GM19193 (cell line): Measurements from ENCODE around the gene MEI1.

Source experiments
- POLR2A ChIP-seq: IDR thresholded peaks from 4 replicates; pipeline ENCODE4 v1.6.1; 2011; ENCODE audit not compliant: insufficient read depth, insufficient read length; ENCODE audit errors: extremely low read depth

MEI1 gene, protein sequence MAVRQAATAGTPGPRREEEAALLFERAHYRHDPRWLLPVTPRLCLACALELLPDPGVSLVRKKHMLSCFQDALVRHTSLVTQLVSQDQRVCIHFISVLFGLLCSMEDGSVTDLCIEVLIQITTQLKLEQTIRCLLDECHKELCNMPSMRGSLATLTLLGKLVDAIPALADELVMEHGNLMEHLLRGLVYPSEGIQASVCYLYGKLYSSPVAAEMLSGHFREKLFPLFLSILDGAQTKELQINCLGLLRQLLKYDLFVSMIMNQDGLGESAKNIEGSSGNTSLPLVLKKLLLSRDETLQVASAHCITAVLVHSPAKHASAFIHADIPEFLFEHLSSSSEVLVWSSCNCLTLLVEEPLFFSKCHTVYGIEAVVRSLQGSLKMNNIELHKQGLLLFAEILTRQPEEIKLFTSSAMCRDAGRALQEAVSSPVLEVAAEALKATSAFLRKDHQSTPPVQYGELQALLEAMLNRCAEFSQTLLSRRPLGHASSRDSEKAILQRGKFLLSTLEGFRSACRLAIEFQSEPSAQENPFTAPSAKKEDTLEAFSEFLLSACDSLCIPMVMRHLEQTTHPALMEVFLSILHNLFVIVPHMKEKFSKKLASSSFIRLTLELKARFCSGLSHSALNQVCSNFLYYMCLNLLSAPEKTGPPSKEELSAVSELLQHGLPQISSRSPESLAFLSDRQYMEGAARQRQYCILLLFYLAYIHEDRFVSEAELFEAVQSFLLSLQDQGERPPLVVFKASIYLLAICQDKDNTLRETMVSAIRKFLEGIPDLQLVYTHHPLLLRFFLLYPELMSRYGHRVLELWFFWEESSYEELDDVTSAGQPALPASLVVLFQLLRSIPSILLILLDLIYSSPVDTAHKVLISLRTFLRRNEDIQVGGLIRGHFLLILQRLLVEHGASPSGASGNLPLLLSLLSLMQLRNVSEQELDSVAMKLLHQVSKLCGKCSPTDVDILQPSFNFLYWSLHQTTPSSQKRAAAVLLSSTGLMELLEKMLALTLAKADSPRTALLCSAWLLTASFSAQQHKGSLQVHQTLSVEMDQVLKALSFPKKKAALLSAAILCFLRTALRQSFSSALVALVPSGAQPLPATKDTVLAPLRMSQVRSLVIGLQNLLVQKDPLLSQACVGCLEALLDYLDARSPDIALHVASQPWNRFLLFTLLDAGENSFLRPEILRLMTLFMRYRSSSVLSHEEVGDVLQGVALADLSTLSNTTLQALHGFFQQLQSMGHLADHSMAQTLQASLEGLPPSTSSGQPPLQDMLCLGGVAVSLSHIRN

DNA sequence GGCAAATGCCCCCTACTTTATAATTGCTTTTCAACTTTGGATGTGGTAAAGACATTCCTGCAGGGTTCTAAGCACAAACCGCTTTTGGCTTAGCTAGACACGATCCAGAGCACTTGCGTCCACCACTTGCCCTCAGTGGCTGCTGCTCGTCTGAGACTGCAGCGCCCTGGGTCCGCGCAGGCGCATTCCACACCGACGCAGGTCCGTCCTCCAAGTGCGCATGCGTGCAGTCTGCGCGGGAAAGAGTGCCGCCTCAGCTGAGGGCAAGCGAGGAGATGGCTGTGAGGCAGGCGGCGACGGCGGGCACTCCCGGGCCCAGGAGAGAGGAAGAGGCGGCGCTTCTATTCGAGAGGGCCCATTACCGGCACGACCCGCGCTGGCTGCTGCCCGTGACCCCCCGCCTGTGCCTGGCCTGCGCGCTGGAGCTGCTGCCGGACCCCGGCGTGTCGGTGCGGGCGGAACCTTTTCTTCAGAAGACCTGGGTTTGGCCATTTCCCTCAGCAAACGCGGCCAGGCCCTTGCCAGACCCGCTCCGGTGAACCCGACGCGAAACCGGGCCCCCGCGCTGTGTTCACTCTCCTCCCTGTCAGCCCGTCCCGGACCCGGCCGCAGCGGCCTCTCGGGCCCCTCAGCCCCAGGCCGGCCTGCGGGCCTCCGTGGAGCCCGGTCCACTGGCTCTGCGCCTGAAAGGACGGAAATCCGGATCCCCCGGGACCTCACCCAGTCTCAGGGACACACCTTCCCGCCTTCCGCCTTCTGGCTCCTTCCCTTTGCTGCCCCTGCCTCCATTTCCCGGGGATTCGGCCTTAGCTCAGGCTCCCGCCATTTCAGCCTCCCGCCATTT, at the start of gene MEI1:
Gene MEI1 (plus strand): TSS at position 240 of the 844 bp plus-strand sequence. CDS start 36 bp downstream, at position 276.
- no peak for TF ChIP-seq POLR2A

DNA sequence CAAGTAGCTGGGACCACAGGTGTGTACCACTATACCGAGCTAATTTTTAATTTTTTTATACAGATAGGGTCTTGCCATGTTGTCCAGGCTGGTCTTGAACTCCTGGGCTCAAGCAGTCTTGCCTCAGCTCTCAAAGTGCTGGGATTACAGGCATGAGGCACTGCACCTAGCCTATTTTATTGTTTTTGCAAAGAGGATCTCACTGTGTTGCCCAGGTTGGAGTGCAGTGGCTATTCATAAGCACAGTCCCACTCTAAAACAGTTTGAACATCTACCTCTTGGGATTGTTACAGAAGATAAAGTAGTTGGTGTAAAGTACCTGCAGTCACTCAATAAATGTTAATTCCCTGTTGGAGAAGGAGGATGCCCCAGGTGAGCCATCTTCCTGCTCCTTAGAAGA, 49.1 kb upstream of the MEI1 start:
- TF ChIP-seq POLR2A = no peak

DNA sequence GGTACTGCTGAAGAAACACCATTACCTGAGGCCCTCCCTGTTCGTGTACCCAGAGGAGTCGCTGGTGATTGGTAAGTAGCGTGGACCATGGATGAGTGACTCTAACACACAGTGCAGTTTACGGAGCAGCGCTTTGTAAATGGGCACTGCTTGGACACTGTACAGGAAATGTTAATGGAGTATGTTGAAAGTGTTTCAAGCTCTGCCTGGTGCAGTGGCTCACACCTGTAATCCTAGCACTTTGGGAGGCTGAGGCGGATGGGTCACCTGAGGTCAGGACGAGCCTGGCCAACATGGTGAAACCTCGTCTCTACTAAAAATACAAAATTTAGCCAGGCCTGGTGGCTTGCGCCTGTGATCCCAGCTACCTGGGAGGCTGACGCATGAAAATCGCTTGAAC, 48.5 kb upstream of the MEI1 start:
- no peak for TF ChIP-seq POLR2A

GRCh38 chr22:41654322-41654721, 45.0 kb upstream of the MEI1 start:
- no peak for TF ChIP-seq POLR2A

DNA sequence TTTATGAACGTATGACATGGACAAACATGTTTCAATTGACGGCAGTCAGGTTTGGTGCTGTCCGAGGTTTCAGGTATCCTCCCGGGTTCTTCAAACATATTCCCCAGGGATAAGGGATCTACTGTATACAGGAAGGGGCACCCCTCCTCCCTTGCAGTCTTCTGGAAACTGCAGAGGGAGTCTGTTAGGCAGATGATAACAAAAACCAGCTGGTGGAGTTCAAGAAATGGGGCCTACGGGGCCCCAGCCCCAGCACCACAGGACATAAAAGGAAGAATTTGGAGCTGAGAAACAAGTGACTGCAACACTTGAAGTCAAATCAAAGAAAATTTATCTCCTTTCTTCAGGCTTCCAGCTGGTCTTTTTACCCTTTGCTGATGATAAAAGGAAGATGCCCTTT, 42.7 kb upstream of the MEI1 start:
- no peak for TF ChIP-seq POLR2A

DNA sequence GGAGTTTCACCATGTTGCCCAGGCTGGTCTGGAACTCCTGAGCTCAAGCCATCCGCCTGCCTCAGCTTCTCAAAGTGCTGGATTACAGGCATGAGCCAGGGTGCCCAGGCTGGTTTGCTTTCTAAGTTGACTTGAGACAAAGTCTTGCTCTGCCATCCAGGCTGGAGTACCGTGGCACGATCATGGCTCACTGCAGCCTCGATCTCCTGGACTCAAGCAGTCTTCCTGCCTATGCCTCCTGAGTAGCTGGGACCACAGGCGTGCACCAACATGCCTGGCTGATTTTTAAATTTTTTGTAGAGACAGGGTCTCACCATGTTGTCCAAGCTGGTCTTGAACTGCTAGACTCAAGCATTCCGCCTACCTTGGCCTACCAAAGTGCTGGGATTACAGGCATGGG, 41.6 kb upstream of the MEI1 start:
- no peak for TF ChIP-seq POLR2A

DNA sequence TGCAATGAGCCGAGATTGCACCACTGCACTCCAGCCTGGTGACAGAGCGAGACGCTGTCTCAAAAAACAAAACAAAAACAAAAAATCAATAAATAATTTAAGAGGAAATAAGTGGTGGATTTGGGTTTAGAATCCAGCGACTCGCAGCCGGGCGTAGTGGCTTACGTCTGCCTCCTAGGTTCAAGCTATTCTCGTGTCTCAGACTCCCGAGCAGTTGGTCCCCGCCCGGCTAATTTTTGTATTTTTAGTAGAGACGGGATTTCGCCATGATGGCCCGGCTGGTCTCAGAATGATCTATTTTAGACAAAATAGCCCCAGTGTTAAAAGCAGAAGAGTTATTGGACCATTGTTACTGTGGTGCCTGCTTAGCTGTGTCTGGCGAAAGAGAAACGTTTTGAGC, 40.4 kb upstream of the MEI1 start:
- no peak for TF ChIP-seq POLR2A

DNA sequence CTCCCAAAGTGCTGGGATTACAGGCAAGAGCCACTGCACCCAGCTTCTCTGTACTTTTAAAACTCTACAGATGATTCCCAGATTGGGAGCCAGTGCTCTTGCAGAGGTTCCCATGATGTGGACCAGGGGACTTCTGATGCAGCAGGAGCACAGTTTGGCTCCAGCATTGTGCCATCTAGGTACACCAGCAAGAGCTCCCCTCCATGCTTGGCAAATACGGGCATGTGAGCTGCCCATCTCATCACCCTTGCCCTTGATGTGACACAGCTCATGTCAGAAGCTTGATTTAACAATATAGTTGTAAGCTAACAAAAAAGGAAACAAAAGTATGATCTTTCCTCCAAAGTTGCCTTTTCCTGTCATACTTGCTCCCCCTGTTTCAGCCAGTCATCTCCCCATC, 39.4 kb upstream of the MEI1 start:
- TF ChIP-seq POLR2A = no peak

- TF ChIP-seq POLR2A = no peak
Measured at GRCh38 chr22:41660416-41660815, 38.9 kb upstream of the MEI1 start.

GRCh38 chr22:41661088-41661487, 38.2 kb upstream of the MEI1 start:
- no peak for TF ChIP-seq POLR2A

DNA sequence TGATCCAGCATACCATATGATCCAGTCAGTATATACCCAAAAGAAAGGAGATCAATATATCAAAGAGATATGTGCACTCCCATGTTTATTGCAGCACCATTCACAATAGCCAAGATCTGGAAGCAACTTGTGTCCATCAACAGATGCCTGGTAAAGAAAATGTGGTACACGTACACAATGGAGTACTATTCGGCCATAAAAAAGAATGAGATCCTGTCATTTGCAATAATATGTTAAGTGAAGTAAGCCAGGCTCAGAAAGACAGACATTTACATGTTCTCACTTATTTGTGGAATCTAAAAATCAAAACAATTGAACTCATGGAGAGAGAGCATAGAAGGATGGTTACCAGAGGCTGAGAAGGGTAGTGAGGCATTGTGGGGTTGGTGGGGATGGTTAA, 37.6 kb upstream of the MEI1 start:
- no peak for TF ChIP-seq POLR2A

DNA sequence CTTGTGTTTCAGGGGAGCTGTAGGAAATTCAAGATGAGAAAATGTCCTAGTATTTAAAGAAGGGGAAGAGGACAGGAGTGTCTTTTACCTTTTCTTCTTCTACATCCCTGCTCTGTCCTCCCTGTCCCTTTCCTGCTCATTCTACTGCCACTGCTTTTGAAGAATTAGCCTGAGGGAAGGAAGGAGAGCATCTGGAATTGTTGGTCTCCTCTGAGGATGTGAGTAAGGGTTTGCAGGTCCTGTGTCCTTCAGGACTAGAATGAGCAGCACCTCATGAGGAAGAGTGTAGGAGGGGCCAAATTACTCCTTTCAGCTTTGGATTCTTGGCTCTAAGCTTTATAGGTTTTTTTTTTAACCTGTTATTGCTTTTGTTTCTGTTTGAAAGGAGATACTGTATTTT, 34.8 kb upstream of the MEI1 start:
- TF ChIP-seq POLR2A = no peak

GRCh38 chr22:41664951-41665350, 34.4 kb upstream of the MEI1 start:
- no peak for TF ChIP-seq POLR2A
